Fibroblast of upper back skin (primary cell): ENCODE data around the gene EFR3B.

Experiments used
- DNase-seq: peaks from one replicate; pipeline ENCODE4 v3.0.0-alpha.2; 2013

Gene EFR3B

GRCh38 chr2:25197336-25198208 is 155.7 kb downstream of the EFR3B start:
- peak; percentile 57 for DNase-seq

DNA sequence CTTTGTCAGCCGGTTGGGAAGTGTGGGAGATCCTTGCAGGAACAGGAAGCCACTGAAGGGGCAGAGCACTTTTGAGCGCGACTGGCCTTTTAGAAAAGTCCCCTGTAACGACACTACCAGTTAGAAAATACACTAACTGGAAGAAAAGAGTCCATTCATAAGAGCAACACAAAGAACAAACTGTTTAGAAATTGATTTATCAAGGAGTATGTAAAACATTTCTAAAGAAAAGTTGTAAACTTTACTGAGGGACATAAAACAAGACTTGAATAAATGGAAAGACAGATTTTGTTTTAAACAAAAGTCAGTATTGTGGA is 156.3 kb downstream of the EFR3B start:
- no peak for DNase-seq

DNA sequence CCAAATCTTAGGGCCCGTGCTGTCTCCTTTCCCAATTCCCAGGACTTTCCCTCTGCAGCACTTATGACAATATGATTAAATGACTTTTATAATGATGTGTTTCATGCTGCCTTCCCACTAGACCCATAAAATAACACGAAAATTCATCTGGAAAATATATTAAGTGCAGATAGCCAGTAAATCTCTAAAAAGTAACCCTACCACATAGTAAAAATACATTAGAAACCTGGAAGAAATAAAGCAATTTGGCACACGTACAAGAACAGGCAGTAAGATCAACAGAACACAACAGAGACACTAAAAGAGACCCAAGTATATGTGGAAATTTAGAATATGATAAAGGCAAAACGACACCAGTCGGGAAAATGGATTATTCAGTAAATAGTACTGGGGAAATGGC is 156.7 kb downstream of the EFR3B start:
- DNase-seq = no peak

DNA sequence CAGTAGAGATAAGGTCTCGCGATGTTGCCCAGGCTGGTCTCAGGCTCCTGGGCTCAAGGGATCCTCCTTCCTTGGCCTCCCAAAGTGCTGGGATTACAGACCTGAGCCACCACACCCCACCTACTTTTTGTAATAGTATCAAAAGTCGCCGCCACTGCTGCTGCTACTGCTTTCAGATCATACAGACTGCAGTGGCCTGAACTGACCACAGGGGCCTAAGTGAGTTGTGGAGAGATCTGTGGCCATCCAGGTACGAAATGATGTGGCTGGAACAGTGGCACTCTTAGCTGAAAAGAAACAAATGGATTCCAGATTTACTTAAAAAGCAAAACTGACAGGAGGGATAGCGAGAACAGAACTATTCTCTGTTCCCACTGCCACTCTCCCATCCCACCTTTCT is 159.4 kb downstream of the EFR3B start:
- DNase-seq = no peak

GRCh38 chr2:25201794-25202193 is 159.9 kb downstream of the EFR3B start:
- DNase-seq = no peak

GRCh38 chr2:25202275-25202674 is 160.4 kb downstream of the EFR3B start:
- DNase-seq = no peak

- no peak for DNase-seq
These were observed 162.4 kb downstream of the EFR3B start for GRCh38 chr2:25204190-25204838.

- no peak for DNase-seq
These were observed 165.2 kb downstream of the EFR3B start for GRCh38 chr2:25207078-25207545.
